Measurements from ENCODE around the gene MMADHC. TPM values are rescaled to one million over a fixed set of nuclear protein-coding genes. Genes with fewer than 3 reads are reported as not detected.

MMADHC gene
- polyA plus RNA-seq, 3 donors, result 20.5 to 119 (median 97.9) TPM

DNA sequence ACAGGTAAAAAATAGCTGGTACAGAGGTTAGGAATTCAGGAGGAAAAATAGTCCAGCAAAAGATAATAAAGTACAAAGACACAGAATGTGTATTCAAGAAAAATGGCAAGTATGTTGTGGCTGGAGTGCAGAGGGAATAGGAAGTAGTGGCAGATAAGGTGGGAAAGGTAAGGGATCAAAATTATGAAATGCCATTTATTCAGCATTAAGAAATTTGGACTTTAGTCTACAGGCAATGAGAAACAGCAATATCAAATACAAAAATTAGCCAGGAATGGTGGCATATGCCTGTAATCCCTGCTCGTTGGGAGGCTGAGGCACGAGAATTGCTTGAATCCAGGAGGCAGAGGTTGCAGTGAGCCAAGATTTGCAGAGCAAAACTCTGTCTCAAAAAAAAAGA, 10.3 kb downstream of the MMADHC start:
- Histone ChIP-seq H3K36me3 (replicated peaks in 1 of 2; ENCODE audit: control insufficient read depth in 1 of 2, insufficient read depth in 2 of 2, low read length in 2 of 2) (peaks cover 92 to 97% of the 10 kb centered on the region in 2 donors), H3K9me3 (replicated peaks in 1 of 2; ENCODE audit: control insufficient read depth in 1 of 2, insufficient read depth in 1 of 2, low read length in 2 of 2) (no peaks in the 10 kb centered on the region), H3K4me2 (replicated peaks; ENCODE audit: extremely low read depth, low read length, poor library complexity, severe bottlenecking) (no peak overlapping the region), H3K27me3 (ENCODE audit: control insufficient read depth in 2 of 2, insufficient read depth in 2 of 2, low read length in 2 of 2) (no peaks in the 10 kb centered on the region), H3K27ac (ENCODE audit: low read depth in 1 of 2, low read length in 2 of 2) (no peak overlapping the region), H4K20me1 (ENCODE audit: insufficient read depth, low read length) (peaks cover 22% of the 10 kb centered on the region), H3K79me2 (ENCODE audit: insufficient read depth, low read length) (peaks cover 8% of the 10 kb centered on the region), H2AFZ (ENCODE audit: insufficient read depth, low read depth, low read length, poor library complexity, severe bottlenecking) (no peak overlapping the region), H3K4me1 (ENCODE audit: control insufficient read depth in 1 of 2, insufficient read depth in 2 of 2, low read length in 2 of 2) (no peaks in the 10 kb centered on the region), H3K4me3 (replicated peaks in 1 of 3; ENCODE audit: low read depth in 2 of 3, low read length in 3 of 3) (no peak overlapping the region), H3K9ac (ENCODE audit: insufficient read depth, low read length, poor library complexity, severe bottlenecking) (no peak overlapping the region)
- Mint-ChIP-seq H3K27ac (peak overlapping the region in 1 of 7 donors; percentile 32), H3K4me3 (no peak overlapping the region), H3K4me1 (no peaks in the 10 kb centered on the region), H3K36me3 (peaks cover 71 to 79% of the 10 kb centered on the region in 2 donors), H3K27me3 (ENCODE audit: low read depth in 3 of 3) (no peaks in the 10 kb centered on the region), H3K9me3 (peaks cover 0 to 2% (median 0%) of the 10 kb centered on the region in 7 donors)
- WGBS (ENCODE audit: insufficient coverage), result no CpG with 5 or more reads among the region's 2 CpGs
- no peak for DNase-seq
- intact Hi-C loops (cut with micrococcal nuclease), result no loop called here
- TF ChIP-seq, protein P1, sequence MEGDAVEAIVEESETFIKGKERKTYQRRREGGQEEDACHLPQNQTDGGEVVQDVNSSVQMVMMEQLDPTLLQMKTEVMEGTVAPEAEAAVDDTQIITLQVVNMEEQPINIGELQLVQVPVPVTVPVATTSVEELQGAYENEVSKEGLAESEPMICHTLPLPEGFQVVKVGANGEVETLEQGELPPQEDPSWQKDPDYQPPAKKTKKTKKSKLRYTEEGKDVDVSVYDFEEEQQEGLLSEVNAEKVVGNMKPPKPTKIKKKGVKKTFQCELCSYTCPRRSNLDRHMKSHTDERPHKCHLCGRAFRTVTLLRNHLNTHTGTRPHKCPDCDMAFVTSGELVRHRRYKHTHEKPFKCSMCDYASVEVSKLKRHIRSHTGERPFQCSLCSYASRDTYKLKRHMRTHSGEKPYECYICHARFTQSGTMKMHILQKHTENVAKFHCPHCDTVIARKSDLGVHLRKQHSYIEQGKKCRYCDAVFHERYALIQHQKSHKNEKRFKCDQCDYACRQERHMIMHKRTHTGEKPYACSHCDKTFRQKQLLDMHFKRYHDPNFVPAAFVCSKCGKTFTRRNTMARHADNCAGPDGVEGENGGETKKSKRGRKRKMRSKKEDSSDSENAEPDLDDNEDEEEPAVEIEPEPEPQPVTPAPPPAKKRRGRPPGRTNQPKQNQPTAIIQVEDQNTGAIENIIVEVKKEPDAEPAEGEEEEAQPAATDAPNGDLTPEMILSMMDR (IDR thresholded peaks at IDR 0.05), result no peak

DNA sequence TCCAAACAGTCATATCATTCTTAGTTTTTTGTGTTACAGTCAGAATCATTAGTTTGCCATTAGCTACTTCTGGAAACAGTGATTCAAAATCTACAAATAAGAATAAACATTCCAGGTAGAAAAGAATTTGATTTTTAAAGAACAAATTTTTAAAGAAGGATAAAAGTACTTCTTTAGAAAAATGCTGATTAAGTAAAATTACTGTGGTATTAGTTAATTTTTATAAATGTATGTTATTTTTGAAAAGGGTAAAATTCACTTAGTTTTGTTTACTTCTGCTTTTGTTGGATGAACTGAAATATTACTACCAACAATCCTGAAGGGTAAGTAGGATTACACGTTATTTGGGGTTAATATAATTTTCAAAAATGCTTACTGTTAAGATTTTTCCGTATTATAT, 11.8 kb downstream of the MMADHC start:
- no peak overlapping the region for H3K27ac Mint-ChIP-seq
- H3K36me3 ChIP-seq (replicated peaks in 1 of 2; ENCODE audit: control insufficient read depth in 1 of 2, insufficient read depth in 2 of 2, low read length in 2 of 2), result peaks cover 90 to 98% of the 10 kb centered on the region in 2 donors

More for the DNA sequence above, 11.8 kb downstream of the MMADHC start:
- TF ChIP-seq, protein P1 (IDR thresholded peaks at IDR 0.05), result no peak
- Histone ChIP-seq H3K4me2 (replicated peaks; ENCODE audit: extremely low read depth, low read length, poor library complexity, severe bottlenecking) (no peak overlapping the region), H3K4me1 (ENCODE audit: control insufficient read depth in 1 of 2, insufficient read depth in 2 of 2, low read length in 2 of 2) (no peaks in the 10 kb centered on the region), H3K9ac (ENCODE audit: insufficient read depth, low read length, poor library complexity, severe bottlenecking) (no peak overlapping the region), H4K20me1 (ENCODE audit: insufficient read depth, low read length) (peaks cover 25% of the 10 kb centered on the region), H3K9me3 (replicated peaks in 1 of 2; ENCODE audit: control insufficient read depth in 1 of 2, insufficient read depth in 1 of 2, low read length in 2 of 2) (no peaks in the 10 kb centered on the region), H3K79me2 (ENCODE audit: insufficient read depth, low read length) (peaks cover 7% of the 10 kb centered on the region), H3K27ac (ENCODE audit: low read depth in 1 of 2, low read length in 2 of 2) (no peak overlapping the region), H3K27me3 (ENCODE audit: control insufficient read depth in 2 of 2, insufficient read depth in 2 of 2, low read length in 2 of 2) (no peaks in the 10 kb centered on the region), H2AFZ (ENCODE audit: insufficient read depth, low read depth, low read length, poor library complexity, severe bottlenecking) (no peak overlapping the region), H3K4me3 (replicated peaks in 1 of 3; ENCODE audit: low read depth in 2 of 3, low read length in 3 of 3) (no peak overlapping the region)
- Mint-ChIP-seq H3K4me1 (no peaks in the 10 kb centered on the region), H3K9me3 (peaks cover 0 to 2% (median 0%) of the 10 kb centered on the region in 7 donors), H3K4me3 (no peak overlapping the region), H3K36me3 (peaks cover 65 to 79% of the 10 kb centered on the region in 2 donors), H3K27me3 (ENCODE audit: low read depth in 3 of 3) (no peaks in the 10 kb centered on the region)
- intact Hi-C loops (cut with micrococcal nuclease), result no loop called here
- WGBS (ENCODE audit: insufficient coverage), result no CpG with 5 or more reads among the region's 2 CpGs
- no peak for DNase-seq
